ENCODE results near the gene MCAM. TPM values are rescaled to one million over a fixed set of nuclear protein-coding genes. Genes with fewer than 3 reads are reported as not detected.

MCAM gene
- total and polyA plus RNA-seq, 2 donors (not counting 3 experiments of a cell fraction or from before 2014, with no cell fraction given): 1,027 to 2,543 TPM

GRCh38 chr11:119351232-119351631 lies 34.3 kb upstream of the MCAM start:
- H3K36me3 ChIP-seq (ENCODE audit: control insufficient read depth in 2 of 2, extremely low read depth in 1 of 2, insufficient read depth in 2 of 2, low read length in 2 of 2): no peaks in the 10 kb centered on the region
- no peak overlapping the region for H3K9ac ChIP-seq (replicated peaks; ENCODE audit: extremely low read depth, insufficient read depth, low read length)
- dilution Hi-C loops (cut with MboI; ENCODE audit: extremely low pct_ligation_motif_present, low sequenced_read_pairs): no loop called here
- H3K9me1 ChIP-seq (replicated peaks; ENCODE audit: control insufficient read depth, extremely low read depth, insufficient read depth, low read length): no peaks in the 10 kb centered on the region
- CTCF ChIA-PET: interaction anchor here (1.5 kb wide), 1 partner anchor 13 kb away, joined by 6 read pairs; no protein-coding TSS in a partner anchor
- no peaks in the 10 kb centered on the region for H4K20me1 ChIP-seq (replicated peaks; ENCODE audit: control insufficient read depth, extremely low read depth, insufficient read depth, low read length)
- FAIRE-seq: no peak
- H3K4me1 ChIP-seq (ENCODE audit: control insufficient read depth, extremely low read depth, insufficient read depth, low read length): peaks cover 5% of the 10 kb centered on the region
- DNase-seq (ENCODE audit: low read depth, low spot score): no peak
- no peak overlapping the region for H3K4me2 ChIP-seq (ENCODE audit: insufficient read depth, low read length)
- no TSS peak for BruUV-seq (replicated peaks)
- no peak overlapping the region for H3K4me3 ChIP-seq (replicated peaks in 1 of 3; ENCODE audit: insufficient read depth in 1 of 3, low read depth in 1 of 3, low read length in 3 of 3)
- H3K79me2 ChIP-seq (ENCODE audit: control insufficient read depth, insufficient read depth, low read length): no peaks in the 10 kb centered on the region
- POLR2A ChIA-PET: no interaction called here
- H3K27me3 ChIP-seq (ENCODE audit: control insufficient read depth in 2 of 2, insufficient read depth in 2 of 2, low read length in 2 of 2): peaks cover 0 to 3% of the 10 kb centered on the region in 2 experiments
- no peak for TF ChIP-seq MAX (IDR thresholded peaks at IDR 0.05; ENCODE audit: insufficient read depth, insufficient read length)
- no peak overlapping the region for H3K27ac ChIP-seq (ENCODE audit: insufficient read depth, low read depth, low read length)
- no peak overlapping the region for H2AFZ ChIP-seq (ENCODE audit: low read depth, low read length)
- intact Hi-C loops (cut with micrococcal nuclease): loop anchor here (5.0 to 10.0 kb wide), 2 partner anchors 376 to 864 kb away; partner anchors contain the start of genes NECTIN1 and OAF
- no peaks in the 10 kb centered on the region for H3K9me3 ChIP-seq (replicated peaks; ENCODE audit: control insufficient read depth, insufficient read depth, low read length)

GRCh38 chr11:119350302-119350701 lies 33.4 kb upstream of the MCAM start:
- intact Hi-C loops (cut with micrococcal nuclease): loop anchor here (5.0 to 10.0 kb wide), 2 partner anchors 377 to 864 kb away; partner anchors contain the start of genes NECTIN1 and OAF
- TF ChIP-seq GATA2 (IDR thresholded peaks at IDR 0.05; ENCODE audit: insufficient read depth, insufficient read length, low read depth, low read length): no peak
- TF ChIP-seq FOS (IDR thresholded peaks at IDR 0.05; ENCODE audit: borderline replicate concordance, insufficient read depth, low read length): no peak
- TF ChIP-seq MAX (IDR thresholded peaks at IDR 0.05; ENCODE audit: insufficient read depth, insufficient read length): no peak
- no peak for TF ChIP-seq POLR2A (IDR thresholded peaks at IDR 0.05; ENCODE audit: low read depth, low read length)
- FAIRE-seq (no peak), DNase-seq (ENCODE audit: low read depth, low spot score) (no peak)
- Histone ChIP-seq H3K9ac (replicated peaks; ENCODE audit: extremely low read depth, insufficient read depth, low read length) (no peak overlapping the region), H3K79me2 (ENCODE audit: control insufficient read depth, insufficient read depth, low read length) (no peaks in the 10 kb centered on the region), H3K4me1 (ENCODE audit: control insufficient read depth, extremely low read depth, insufficient read depth, low read length) (peaks cover 5% of the 10 kb centered on the region), H3K4me3 (replicated peaks in 1 of 3; ENCODE audit: insufficient read depth in 1 of 3, low read depth in 1 of 3, low read length in 3 of 3) (no peak overlapping the region), H4K20me1 (replicated peaks; ENCODE audit: control insufficient read depth, extremely low read depth, insufficient read depth, low read length) (no peaks in the 10 kb centered on the region), H3K27ac (ENCODE audit: insufficient read depth, low read depth, low read length) (no peak overlapping the region), H2AFZ (ENCODE audit: low read depth, low read length) (no peak overlapping the region), H3K27me3 (ENCODE audit: control insufficient read depth in 2 of 2, insufficient read depth in 2 of 2, low read length in 2 of 2) (peaks cover 0 to 3% of the 10 kb centered on the region in 2 experiments), H3K9me1 (replicated peaks; ENCODE audit: control insufficient read depth, extremely low read depth, insufficient read depth, low read length) (no peaks in the 10 kb centered on the region), H3K4me2 (ENCODE audit: insufficient read depth, low read length) (no peak overlapping the region), H3K36me3 (ENCODE audit: control insufficient read depth in 2 of 2, extremely low read depth in 1 of 2, insufficient read depth in 2 of 2, low read length in 2 of 2) (no peaks in the 10 kb centered on the region), H3K9me3 (replicated peaks; ENCODE audit: control insufficient read depth, insufficient read depth, low read length) (no peaks in the 10 kb centered on the region)
- POLR2A ChIA-PET: no interaction called here
- BruUV-seq (replicated peaks): no TSS peak
- CTCF ChIA-PET: interaction anchor here (0.8 to 1.5 kb wide), 2 partner anchors 10 to 12 kb away, joined by 5 to 6 read pairs; partner anchors contain the start of gene C1QTNF5
- dilution Hi-C loops (cut with MboI; ENCODE audit: extremely low pct_ligation_motif_present, low sequenced_read_pairs): no loop called here

Data from endothelial cell of umbilical vein (primary cell).